RWPE1 (cell line): ENCODE measurements around the gene RSPO4.

Experiments used
- CTCF ChIA-PET: fragments of 350-600 bp; sonication (Branson Sonifier 250); formaldehyde crosslinking; extraction: SDS; loops from one replicate; lab custom pipeline; 2021; lab: Yijun Ruan, JAX
- POLR2A ChIA-PET: fragments of 400-600 bp; formaldehyde crosslinking; extraction: SDS; loops from one replicate; lab custom pipeline; 2020; ENCODE audit warnings: antibody characterized with exemption; ENCODE audit not compliant: low non-redundant PET; lab: Yijun Ruan, JAX
- DNase-seq: peaks from one replicate; pipeline ENCODE4 v3.0.0; 2012; ENCODE audit warnings: low spot score
- H3K27ac ChIP-seq: fragments of 450-650 bp; 2 replicates; pipeline ENCODE4 v1.5.1; 2017
- CTCF ChIP-seq: fragments of 450-650 bp; conservative IDR thresholded peaks from 2 replicates; pipeline ENCODE4 v1.5.1; 2017; ENCODE audit warnings: low read depth, mild to moderate bottlenecking

The RSPO4 gene

GRCh38 chr20:919491-919916 lies 82.6 kb downstream of the RSPO4 start:
- CTCF ChIA-PET, result no interaction called here

GRCh38 chr20:917416-917815 lies 84.7 kb downstream of the RSPO4 start:
- TF ChIP-seq CTCF, result no peak
- ChIA-PET CTCF (no interaction called here), POLR2A (no interaction called here)
- H3K27ac ChIP-seq, result no peak overlapping the region
- no peak for DNase-seq

More at GRCh38 chr20:919491-919916, 82.6 kb downstream of the RSPO4 start:
- TF ChIP-seq CTCF, result no peak
- H3K27ac ChIP-seq, result no peak overlapping the region
- no peak for DNase-seq
- POLR2A ChIA-PET, result no interaction called here

GRCh38 chr20:916825-917224 lies 85.3 kb downstream of the RSPO4 start:
- TF ChIP-seq CTCF, result no peak
- ChIA-PET CTCF (no interaction called here), POLR2A (no interaction called here)
- no peak for DNase-seq
- no peak overlapping the region for H3K27ac ChIP-seq

DNA sequence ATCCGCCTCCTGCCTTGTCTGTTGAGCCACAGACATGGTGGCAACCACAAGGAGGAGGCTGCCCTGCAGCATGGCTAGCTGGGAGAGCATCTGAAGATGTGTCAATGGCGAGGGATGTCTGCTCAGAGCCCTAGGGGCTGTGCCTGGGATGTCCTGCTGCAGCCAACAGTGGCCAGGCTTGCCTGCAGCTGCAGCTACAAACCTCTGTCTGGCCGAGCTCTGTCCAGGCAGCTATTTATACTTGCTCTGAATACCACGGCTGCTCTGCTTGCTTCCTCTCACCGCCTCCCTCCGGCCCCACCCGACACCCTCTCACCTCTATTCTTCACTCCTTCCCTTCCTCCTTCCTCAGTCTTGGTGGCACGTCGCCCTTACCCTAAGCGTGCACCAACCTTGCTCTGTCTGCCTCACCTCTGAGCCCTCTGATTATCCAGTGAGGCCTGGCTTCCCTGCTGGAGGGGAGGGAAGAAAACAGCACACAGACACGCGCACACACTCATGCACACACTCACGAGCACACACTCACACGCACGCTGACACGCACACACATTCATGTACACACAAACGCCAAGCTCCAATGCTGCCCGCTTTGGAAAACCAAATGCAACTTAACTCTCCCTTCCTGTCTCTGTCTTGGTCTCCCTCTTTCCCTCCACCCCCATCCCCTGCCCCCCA lies 85.8 kb downstream of the RSPO4 start, which contains the start of gene ANGPT4:
TSS of gene ANGPT4 (minus strand) at position 210 of the 675 bp plus-strand sequence. CDS start at position 90, 120 bp downstream.
- TF ChIP-seq CTCF, result no peak
- POLR2A ChIA-PET, result no interaction called here
- no peak for DNase-seq
- H3K27ac ChIP-seq, result no peak within 1 kb of the TSS
- CTCF ChIA-PET, result interaction anchor here (0.6 kb wide), 1 partner anchor 198 kb away, joined by 4 read pairs; no protein-coding TSS in a partner anchor

- CTCF ChIA-PET, result interaction anchor here (0.9 kb wide), 1 partner anchor 97 kb away, joined by 3 read pairs; no protein-coding TSS in a partner anchor
- TF ChIP-seq CTCF, result no peak
Measured at GRCh38 chr20:914727-915498, 87.2 kb downstream of the RSPO4 start.

DNA sequence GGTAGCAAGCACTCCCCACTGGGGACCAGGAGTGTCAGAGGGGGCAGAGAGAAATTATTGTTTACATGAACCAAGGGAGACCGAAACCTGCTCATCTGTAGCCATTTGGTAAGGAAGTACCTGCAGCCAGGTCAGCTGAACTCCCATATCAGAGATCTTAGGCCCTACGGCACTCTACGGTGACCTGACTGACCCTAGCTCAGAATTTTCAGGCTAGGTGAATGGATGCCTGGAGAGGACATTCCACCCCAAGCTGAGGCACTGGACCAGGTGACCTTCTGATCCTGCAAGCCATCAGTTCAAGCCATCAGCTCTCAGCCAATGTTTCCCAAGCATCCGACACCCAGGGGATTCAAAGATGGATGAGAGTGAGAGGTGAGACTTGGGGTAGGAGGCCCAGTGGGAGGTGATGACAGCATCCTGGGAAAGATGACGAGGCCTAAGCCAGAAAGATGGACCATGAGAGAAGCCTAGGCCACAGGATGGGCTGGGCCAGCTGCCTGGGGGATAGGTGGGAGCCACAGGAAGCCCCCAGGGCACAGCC lies 88.7 kb downstream of the RSPO4 start:
- no peak for TF ChIP-seq CTCF
- POLR2A ChIA-PET, result no interaction called here
- CTCF ChIA-PET, result interaction anchor here (0.7 kb wide), 1 partner anchor 229 kb away, joined by 3 read pairs; no protein-coding TSS in a partner anchor
- no peak overlapping the region for H3K27ac ChIP-seq
- no peak for DNase-seq

More at GRCh38 chr20:914727-915498, 87.2 kb downstream of the RSPO4 start:
- no peak for DNase-seq
- H3K27ac ChIP-seq, result no peak overlapping the region
- POLR2A ChIA-PET, result no interaction called here
